Endothelial cell of umbilical vein (primary cell): ENCODE results near the gene CDKN1A. TPM values are rescaled to one million over a fixed set of nuclear protein-coding genes. Genes with fewer than 3 reads are reported as not detected.

Source experiments
- BruUV-seq: library from RNA; stranded (reverse); fragments of 400-500 nt; replicated peaks from 2 replicates; lab custom pipeline; 2021; lab: Mats Ljungman, UMichigan
- CTCF ChIA-PET: fragments of 300-600, 350-600 bp; sonication (Branson Sonifier 250); formaldehyde crosslinking; loops from one replicate; lab custom pipeline; 2021; ENCODE audit warnings: antibody characterized with exemption, inconsistent platforms; lab: Charles Lee
- POLR2A ChIA-PET: fragments of 300-600, 350-600 bp; sonication (Branson Sonifier 250); formaldehyde crosslinking; loops from one replicate; lab custom pipeline; 2021; ENCODE audit warnings: antibody characterized with exemption, inconsistent platforms; lab: Charles Lee
- DNase-seq: peaks from one replicate; pipeline ENCODE4 v3.0.0-alpha.2; 2011; ENCODE audit warnings: low read depth, low spot score
- FAIRE-seq: peaks from 2 replicates; lab custom pipeline; 2011; peaks lifted over from hg19 to GRCh38; lab: Jason Lieb, UNC
- H2AFZ ChIP-seq: 2 replicates; pipeline ENCODE4 v1.6.0; 2012; ENCODE audit warnings: low read depth, low read length, control low read depth, inconsistent platforms
- H3K27ac ChIP-seq: 2 replicates; pipeline ENCODE4 v1.5.1; 2011; ENCODE audit warnings: low read depth, mild to moderate bottlenecking, control low read depth, low read length, moderate library complexity; ENCODE audit not compliant: insufficient read depth
- H3K27me3 ChIP-seq, 2 experiments: 2 replicates each; pipeline versions ENCODE4 v1.6.0 to v1.6.1; 2011; ENCODE audit warnings: low read length in 2 of 2, mixed read lengths in 1 of 2; ENCODE audit not compliant: control insufficient read depth in 2 of 2, insufficient read depth in 2 of 2
- H3K36me3 ChIP-seq, 2 experiments: 2 replicates in 1 of 2; 3 replicates in 1 of 2; pipeline ENCODE4 v1.5.1; 2011; ENCODE audit warnings: low read length in 2 of 2, mild to moderate bottlenecking in 1 of 2, moderate library complexity in 1 of 2; ENCODE audit not compliant: control insufficient read depth in 2 of 2, insufficient read depth in 2 of 2; ENCODE audit errors: extremely low read depth in 1 of 2
- H3K4me1 ChIP-seq: 3 replicates; pipeline ENCODE4 v1.5.1; 2011; ENCODE audit warnings: mild to moderate bottlenecking, low read length; ENCODE audit not compliant: control insufficient read depth, insufficient read depth; ENCODE audit errors: extremely low read depth
- H3K4me2 ChIP-seq: 2 replicates; pipeline ENCODE4 v1.6.1; 2011; ENCODE audit warnings: low read length, control low read depth, mixed read lengths; ENCODE audit not compliant: insufficient read depth
- H3K4me3 ChIP-seq, 3 experiments: fragments of 200-600 bp in 1 of 3; sonication (generic), shearing (Covaris generic) in 1 of 3; replicated peaks in 1 of 3; 2 replicates each; pipeline ENCODE4 v1.5.1; 2011 to 2016; ENCODE audit warnings: control low read depth in 3 of 3, low read length in 3 of 3, mild to moderate bottlenecking in 2 of 3, inconsistent platforms in 1 of 3, low read depth in 1 of 3, moderate library complexity in 1 of 3; ENCODE audit not compliant: insufficient read depth in 1 of 3
- H3K79me2 ChIP-seq: 2 replicates; pipeline ENCODE4 v1.6.0; 2012; ENCODE audit warnings: low read length, inconsistent platforms; ENCODE audit not compliant: control insufficient read depth, insufficient read depth
- H3K9ac ChIP-seq: replicated peaks from 2 replicates; pipeline ENCODE3; 2011; ENCODE audit warnings: low read length, control low read depth; ENCODE audit not compliant: insufficient read depth; ENCODE audit errors: extremely low read depth
- H3K9me1 ChIP-seq: replicated peaks from 3 replicates; pipeline ENCODE4 v1.6.0; 2011; ENCODE audit warnings: mild to moderate bottlenecking, low read length; ENCODE audit not compliant: control insufficient read depth, insufficient read depth; ENCODE audit errors: extremely low read depth
- H3K9me3 ChIP-seq: replicated peaks from 2 replicates; pipeline ENCODE4 v1.5.1; 2012; ENCODE audit warnings: low read length, inconsistent platforms; ENCODE audit not compliant: control insufficient read depth, insufficient read depth
- H4K20me1 ChIP-seq: replicated peaks from 2 replicates; pipeline ENCODE3; 2011; ENCODE audit warnings: mild to moderate bottlenecking, low read length; ENCODE audit not compliant: control insufficient read depth, insufficient read depth; ENCODE audit errors: extremely low read depth
- EZH2 ChIP-seq: IDR thresholded peaks from 2 replicates; pipeline ENCODE4 v1.6.1; 2012; ENCODE audit warnings: borderline replicate concordance, low read depth, mild to moderate bottlenecking, moderate library complexity, low read length, inconsistent platforms; ENCODE audit not compliant: severe bottlenecking
- FOS ChIP-seq: IDR thresholded peaks from 2 replicates; pipeline ENCODE4 v1.6.1; 2011; ENCODE audit warnings: mild to moderate bottlenecking, low read length, moderate library complexity, borderline replicate concordance; ENCODE audit not compliant: insufficient read depth
- GATA2 ChIP-seq: IDR thresholded peaks from 2 replicates; pipeline ENCODE4 v1.7.0; 2011; ENCODE audit warnings: low read depth, mild to moderate bottlenecking, moderate library complexity, mixed read lengths, low read length; ENCODE audit not compliant: insufficient read length, insufficient read depth
- JUN ChIP-seq: IDR thresholded peaks from 2 replicates; pipeline ENCODE4 v1.6.1; 2011; ENCODE audit warnings: borderline replicate concordance, low read depth; ENCODE audit not compliant: insufficient read length, insufficient read depth
- MYC ChIP-seq: IDR thresholded peaks from one replicate; pipeline ENCODE4 v1.6.1; 2011; ENCODE audit warnings: mild to moderate bottlenecking, low read depth, low read length
- POLR2A ChIP-seq: IDR thresholded peaks from 2 replicates; pipeline ENCODE4 v1.6.1; 2012; ENCODE audit warnings: low read depth, mild to moderate bottlenecking, control low read depth, low read length
- POLR2AphosphoS5 ChIP-seq: IDR thresholded peaks from 2 replicates; pipeline ENCODE4 v1.6.1; 2012; ENCODE audit warnings: low read depth, mild to moderate bottlenecking, control low read depth, low read length, moderate library complexity; ENCODE audit not compliant: insufficient read depth
- dilution Hi-C: fragments of 300-500 bp; cut with MboI; formaldehyde crosslinking; loops from one replicate; pipeline ENCODE4 v1.15.0; 2019; ENCODE audit warnings: low sequenced_read_pairs; ENCODE audit not compliant: extremely low pct_ligation_motif_present
- intact Hi-C: fragments of 100-400 bp; cut with micrococcal nuclease; formaldehyde crosslinking; loops from one replicate; pipeline ENCODE4 v1.10.0; 2022
- polyA plus RNA-seq, 4 experiments: library from polyadenylated mRNA; depleted of rRNA in 3 of 4; stranded (reverse) in 3 of 4; unstranded in 1 of 4; fragments of >200 nt; gene quantifications; 2 replicates each; pipeline versions ENCODE4 v1.2.1 to v1.2.3, GENCODE V29; 2011 to 2012; ENCODE audit warnings: missing spikeins in 1 of 4
- total RNA-seq: library from RNA; stranded (reverse); gene quantifications from 2 replicates; pipeline ENCODE4 v1.2.3, GENCODE V29; 2021
- TF ChIP-seq, protein P1 (sequence below), 2 donors: IDR thresholded peaks; 1 replicate in 1 of 2; 2 replicates in 1 of 2; pipeline ENCODE4 v1.5.1; 2011; ENCODE audit warnings: low read length in 2 of 2, mild to moderate bottlenecking in 2 of 2, moderate library complexity in 2 of 2, control low read depth in 1 of 2, inconsistent platforms in 1 of 2, low read depth in 1 of 2; ENCODE audit not compliant: insufficient read depth in 1 of 2; ENCODE audit errors: extremely low read depth in 1 of 2
- TF ChIP-seq, protein P2 (sequence below): IDR thresholded peaks from 2 replicates; pipeline ENCODE4 v1.6.1; 2011; ENCODE audit not compliant: insufficient read depth, insufficient read length

CDKN1A gene
- total and polyA plus RNA-seq, 2 donors (not counting 3 experiments of a cell fraction or from before 2014, with no cell fraction given), result 170 to 238 TPM

DNA sequence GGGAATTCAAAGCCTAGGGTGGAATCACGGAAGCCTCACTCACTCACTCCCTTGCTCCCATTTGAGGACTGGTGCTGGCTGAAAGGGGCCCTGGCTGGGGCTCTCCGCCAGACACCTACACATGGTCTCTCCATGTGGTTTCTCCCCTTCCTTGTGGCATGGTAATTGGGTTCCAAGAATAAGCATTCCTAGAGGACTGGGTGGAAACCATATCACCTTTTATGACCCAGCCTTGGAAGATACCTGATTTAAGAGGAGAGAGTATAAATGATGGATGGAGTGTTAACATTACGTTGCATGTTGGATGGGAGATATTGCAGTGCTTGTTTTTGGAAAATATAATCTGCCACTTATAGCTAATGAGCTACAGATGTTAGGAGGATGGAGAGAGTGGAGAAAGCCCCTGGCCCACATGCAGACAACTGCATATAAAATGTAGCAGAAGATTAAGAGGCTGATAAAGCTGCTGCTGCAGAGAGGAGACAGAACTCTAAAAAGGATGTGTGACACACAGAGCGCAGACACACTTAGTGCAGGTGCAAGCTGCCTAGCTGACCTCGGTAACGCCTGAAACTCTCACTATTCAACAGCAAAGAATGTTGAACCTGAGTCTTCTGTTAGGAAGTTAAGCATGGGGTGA is 23.3 kb upstream of the CDKN1A start:
- ChIA-PET CTCF (interaction anchor here (1.2 to 1.4 kb wide), 2 partner anchors 9 to 18 kb away, joined by 3 to 4 read pairs; no protein-coding TSS in a partner anchor), POLR2A (no interaction called here)
- DNase-seq, result no peak
- H3K9me3 ChIP-seq, result no peaks in the 10 kb centered on the region
- peaks cover 16 to 22% of the 10 kb centered on the region in 2 experiments for H3K27me3 ChIP-seq
- H3K27ac ChIP-seq, result no peak overlapping the region
- no peak for TF ChIP-seq MYC
- TF ChIP-seq GATA2, result no peak
- TF ChIP-seq POLR2AphosphoS5, result no peak
- TF ChIP-seq JUN, result no peak
- TF ChIP-seq, protein P1, sequence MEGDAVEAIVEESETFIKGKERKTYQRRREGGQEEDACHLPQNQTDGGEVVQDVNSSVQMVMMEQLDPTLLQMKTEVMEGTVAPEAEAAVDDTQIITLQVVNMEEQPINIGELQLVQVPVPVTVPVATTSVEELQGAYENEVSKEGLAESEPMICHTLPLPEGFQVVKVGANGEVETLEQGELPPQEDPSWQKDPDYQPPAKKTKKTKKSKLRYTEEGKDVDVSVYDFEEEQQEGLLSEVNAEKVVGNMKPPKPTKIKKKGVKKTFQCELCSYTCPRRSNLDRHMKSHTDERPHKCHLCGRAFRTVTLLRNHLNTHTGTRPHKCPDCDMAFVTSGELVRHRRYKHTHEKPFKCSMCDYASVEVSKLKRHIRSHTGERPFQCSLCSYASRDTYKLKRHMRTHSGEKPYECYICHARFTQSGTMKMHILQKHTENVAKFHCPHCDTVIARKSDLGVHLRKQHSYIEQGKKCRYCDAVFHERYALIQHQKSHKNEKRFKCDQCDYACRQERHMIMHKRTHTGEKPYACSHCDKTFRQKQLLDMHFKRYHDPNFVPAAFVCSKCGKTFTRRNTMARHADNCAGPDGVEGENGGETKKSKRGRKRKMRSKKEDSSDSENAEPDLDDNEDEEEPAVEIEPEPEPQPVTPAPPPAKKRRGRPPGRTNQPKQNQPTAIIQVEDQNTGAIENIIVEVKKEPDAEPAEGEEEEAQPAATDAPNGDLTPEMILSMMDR (IDR thresholded peaks at IDR 0.05; ENCODE audit: extremely low read depth in 1 of 2, insufficient read depth in 1 of 2, low read depth in 1 of 2, low read length in 2 of 2), result no peak
- no peak for TF ChIP-seq POLR2A
- TF ChIP-seq, protein P2, sequence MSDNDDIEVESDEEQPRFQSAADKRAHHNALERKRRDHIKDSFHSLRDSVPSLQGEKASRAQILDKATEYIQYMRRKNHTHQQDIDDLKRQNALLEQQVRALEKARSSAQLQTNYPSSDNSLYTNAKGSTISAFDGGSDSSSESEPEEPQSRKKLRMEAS, result no peak
- no peak for TF ChIP-seq FOS
- TF ChIP-seq EZH2, result no peak
- H3K9me1 ChIP-seq, result no peaks in the 10 kb centered on the region
- no peak overlapping the region for H3K4me2 ChIP-seq
- BruUV-seq, result no TSS peak
- FAIRE-seq, result no peak
- H3K79me2 ChIP-seq, result no peaks in the 10 kb centered on the region
- dilution Hi-C loops, result no loop called here
- H4K20me1 ChIP-seq, result no peaks in the 10 kb centered on the region
- no peak overlapping the region for H3K4me3 ChIP-seq
- intact Hi-C loops, result no loop called here
- no peak overlapping the region for H2AFZ ChIP-seq
- peaks cover under 1% of the 10 kb centered on the region for H3K4me1 ChIP-seq
- H3K9ac ChIP-seq, result no peak overlapping the region
- no peaks in the 10 kb centered on the region for H3K36me3 ChIP-seq
